HG03103 (cell line): ENCODE data around the gene CNGA2.

Experiments used
- ATAC-seq: cut with Tn5 transposase; IDR thresholded peaks from one replicate; pipeline ENCODE4 v1.9.1; 2021; ENCODE audit warnings: low read depth; ENCODE audit not compliant: unreplicated experiment

Gene CNGA2

GRCh38 chrX:151711154-151711553 lies 23.4 kb upstream of the CNGA2 start:
- no peak for ATAC-seq

- ATAC-seq, result no peak
Measured at GRCh38 chrX:151711787-151712186, 22.8 kb upstream of the CNGA2 start.

GRCh38 chrX:151712253-151712652 lies 22.3 kb upstream of the CNGA2 start:
- no peak for ATAC-seq

GRCh38 chrX:151713849-151714248 lies 20.7 kb upstream of the CNGA2 start:
- no peak for ATAC-seq

GRCh38 chrX:151714362-151714761 lies 20.2 kb upstream of the CNGA2 start:
- no peak for ATAC-seq

GRCh38 chrX:151715752-151716151 lies 18.8 kb upstream of the CNGA2 start, which contains the start of gene FATE1:
Gene FATE1, plus strand, starts transcription at chrX:151716035. Its CDS starts 85 bp downstream, at chrX:151716120.
- ATAC-seq, result no peak

GRCh38 chrX:151722241-151722846 lies 12.2 kb upstream of the CNGA2 start:
- no peak for ATAC-seq

- ATAC-seq, result no peak
Measured at GRCh38 chrX:151723156-151723760, 11.3 kb upstream of the CNGA2 start.

GRCh38 chrX:151724563-151725337 lies 9.8 kb upstream of the CNGA2 start:
- ATAC-seq, result no peak

- no peak for ATAC-seq
Measured at GRCh38 chrX:151725338-151725614, 9.3 kb upstream of the CNGA2 start.

GRCh38 chrX:151726751-151727150 lies 7.8 kb upstream of the CNGA2 start:
- ATAC-seq, result no peak

- no peak for ATAC-seq
Measured at GRCh38 chrX:151727346-151727745, 7.2 kb upstream of the CNGA2 start.

- ATAC-seq, result no peak
Measured at GRCh38 chrX:151729056-151729725, 5.4 kb upstream of the CNGA2 start.

- ATAC-seq, result no peak
Measured at GRCh38 chrX:151735219-151735618, 673 bp downstream of the CNGA2 start.

- ATAC-seq, result no peak
Measured at GRCh38 chrX:151736685-151737084, 2.1 kb downstream of the CNGA2 start.

- ATAC-seq, result no peak
Measured at GRCh38 chrX:151737494-151737893, 2.9 kb downstream of the CNGA2 start.

GRCh38 chrX:151738751-151739150 lies 4.2 kb downstream of the CNGA2 start:
- no peak for ATAC-seq

GRCh38 chrX:151741606-151742005 lies 7.1 kb downstream of the CNGA2 start:
- ATAC-seq, result no peak

- ATAC-seq, result no peak
Measured at GRCh38 chrX:151742311-151742710, 7.8 kb downstream of the CNGA2 start.

- no peak for ATAC-seq
Measured at GRCh38 chrX:151743651-151744470, 9.3 kb downstream of the CNGA2 start.

- ATAC-seq, result no peak
Measured at GRCh38 chrX:151745651-151746050, 11.1 kb downstream of the CNGA2 start.
